HG02678 (cell line): ENCODE results near the gene DPEP1.
A peak's percentile ranks its signal among the peaks of the same experiment; 100 is the strongest.

ENCODE experiments used
- ATAC-seq: cut with Tn5 transposase; IDR thresholded peaks from one replicate; pipeline ENCODE4 v1.9.1; 2021; ENCODE audit warnings: mild to moderate bottlenecking, moderate library complexity; ENCODE audit not compliant: unreplicated experiment

Gene DPEP1

GRCh38 chr16:89678258-89678657 is 64.8 kb downstream of the DPEP1 start:
- ATAC-seq, result no peak

DNA sequence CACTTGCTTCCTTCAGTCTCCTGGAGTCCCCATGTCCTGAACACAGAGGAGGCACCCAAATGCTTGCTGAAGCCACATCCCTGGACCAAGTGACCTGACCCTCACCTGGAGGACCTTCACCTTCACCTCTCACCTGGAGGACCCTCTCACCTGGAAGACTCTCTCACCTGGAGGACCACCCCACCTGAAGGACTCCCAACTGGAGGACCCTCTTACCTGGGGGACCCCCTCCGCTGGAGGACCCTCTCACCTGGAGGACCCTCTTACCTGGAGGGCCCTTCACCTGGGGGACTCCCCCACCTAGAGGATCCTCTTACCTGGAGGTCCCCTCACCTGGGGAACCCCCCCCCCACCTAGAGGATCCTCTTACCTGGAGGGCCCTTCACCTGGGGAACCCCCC is 72.5 kb downstream of the DPEP1 start:
- no peak for ATAC-seq

- peak; percentile 83 for ATAC-seq
Measured at GRCh38 chr16:89686520-89687091, 73.2 kb downstream of the DPEP1 start, which contains the start of gene CDK10. TSS of gene CDK10 (plus strand) at chr16:89686689. CDS start at chr16:89686711, 22 bp downstream.

DNA sequence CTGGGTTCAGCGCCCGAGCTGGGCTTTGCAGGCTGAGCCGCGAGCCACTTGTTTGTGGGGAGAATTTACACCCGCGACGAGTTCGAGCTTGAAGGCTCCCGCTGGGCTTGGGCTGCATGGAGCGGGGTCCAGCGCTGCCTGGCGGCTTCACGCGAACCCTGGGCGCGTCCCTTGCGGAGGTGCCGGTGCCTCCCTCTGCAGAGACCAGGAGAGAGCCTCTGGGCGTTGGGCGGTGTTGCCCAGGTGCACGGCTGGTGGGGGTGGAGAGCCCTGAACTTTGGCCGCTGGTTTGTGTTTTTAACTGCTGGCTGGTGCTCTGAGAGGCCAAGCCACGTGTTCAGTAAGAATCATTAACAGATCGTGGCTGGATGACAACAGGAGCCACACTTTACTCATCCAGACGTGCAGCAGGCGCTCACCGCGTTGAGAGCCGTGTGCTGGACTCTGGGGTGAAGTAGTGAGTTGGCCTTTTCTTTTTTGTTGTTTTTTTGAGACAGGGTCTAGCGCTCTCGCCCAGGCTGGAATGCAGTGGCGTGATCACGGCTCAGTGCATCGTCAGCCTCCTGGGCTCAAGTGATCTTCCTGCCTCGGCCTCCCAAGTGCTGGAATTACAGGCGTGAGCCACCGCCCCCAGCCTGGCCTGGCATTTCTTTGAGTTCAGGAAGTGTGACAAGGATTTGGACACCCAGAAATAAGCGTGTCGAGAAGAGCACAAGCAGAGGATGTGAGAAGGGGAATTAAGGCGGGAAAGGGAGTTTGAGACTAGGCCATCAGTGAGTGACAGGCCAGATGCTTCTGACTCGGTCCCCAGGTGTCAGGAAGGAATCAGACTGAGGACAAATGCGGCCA is 73.9 kb downstream of the DPEP1 start:
- peak; percentile 48 for ATAC-seq
